Measurements from ENCODE around the gene RWDD3.
A peak's percentile ranks its signal among the peaks of the same experiment; 100 is the strongest.

- TF ChIP-seq CTCF (conservative IDR thresholded peaks at IDR 0.05) (0 out of 2 replicates have a peak, but pooled peaks have one; percentile 35), EZH2 (IDR thresholded peaks at IDR 0.05; ENCODE audit: low read depth) (no peak)
These were observed 53.1 kb downstream of the RWDD3 start for GRCh38 chr1:95287081-95287480.
